NB4 (cell line): ENCODE data around the gene ETV4.

Experiments used
- POLR2A ChIP-seq: IDR thresholded peaks from 2 replicates; pipeline ENCODE4 v1.6.1; 2011; ENCODE audit warnings: mild to moderate bottlenecking; ENCODE audit not compliant: insufficient read length; ENCODE audit errors: extremely low read depth
- TF ChIP-seq, protein P1 (sequence below): IDR thresholded peaks from one replicate; pipeline ENCODE4 v1.5.1; 2012; ENCODE audit warnings: low read depth, low read length
- TF ChIP-seq, protein P2 (sequence below): IDR thresholded peaks from 2 replicates; pipeline ENCODE4 v1.6.1; 2011; ENCODE audit warnings: low read depth, low read length

DNA sequence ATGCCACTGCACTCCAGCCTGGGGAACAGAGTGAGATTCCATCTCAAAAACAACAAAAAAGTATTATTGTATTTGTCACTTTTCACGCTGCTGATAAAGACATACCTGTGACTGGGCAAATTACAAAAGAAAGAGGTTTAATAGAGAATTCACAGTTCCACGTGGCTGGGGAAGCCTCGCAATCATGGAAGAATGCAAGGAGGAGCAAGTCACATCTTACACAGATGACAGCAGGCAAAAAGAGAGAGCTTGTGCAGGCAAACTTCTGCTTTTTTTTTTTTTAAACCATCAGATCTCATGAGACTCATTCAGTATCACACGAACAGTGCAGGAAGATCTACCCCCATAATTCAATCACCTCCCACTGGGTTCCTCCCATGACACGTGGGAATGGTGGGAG is 41.5 kb upstream of the ETV4 start:
- TF ChIP-seq, protein P1, sequence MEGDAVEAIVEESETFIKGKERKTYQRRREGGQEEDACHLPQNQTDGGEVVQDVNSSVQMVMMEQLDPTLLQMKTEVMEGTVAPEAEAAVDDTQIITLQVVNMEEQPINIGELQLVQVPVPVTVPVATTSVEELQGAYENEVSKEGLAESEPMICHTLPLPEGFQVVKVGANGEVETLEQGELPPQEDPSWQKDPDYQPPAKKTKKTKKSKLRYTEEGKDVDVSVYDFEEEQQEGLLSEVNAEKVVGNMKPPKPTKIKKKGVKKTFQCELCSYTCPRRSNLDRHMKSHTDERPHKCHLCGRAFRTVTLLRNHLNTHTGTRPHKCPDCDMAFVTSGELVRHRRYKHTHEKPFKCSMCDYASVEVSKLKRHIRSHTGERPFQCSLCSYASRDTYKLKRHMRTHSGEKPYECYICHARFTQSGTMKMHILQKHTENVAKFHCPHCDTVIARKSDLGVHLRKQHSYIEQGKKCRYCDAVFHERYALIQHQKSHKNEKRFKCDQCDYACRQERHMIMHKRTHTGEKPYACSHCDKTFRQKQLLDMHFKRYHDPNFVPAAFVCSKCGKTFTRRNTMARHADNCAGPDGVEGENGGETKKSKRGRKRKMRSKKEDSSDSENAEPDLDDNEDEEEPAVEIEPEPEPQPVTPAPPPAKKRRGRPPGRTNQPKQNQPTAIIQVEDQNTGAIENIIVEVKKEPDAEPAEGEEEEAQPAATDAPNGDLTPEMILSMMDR = no peak
- TF ChIP-seq, protein P2, sequence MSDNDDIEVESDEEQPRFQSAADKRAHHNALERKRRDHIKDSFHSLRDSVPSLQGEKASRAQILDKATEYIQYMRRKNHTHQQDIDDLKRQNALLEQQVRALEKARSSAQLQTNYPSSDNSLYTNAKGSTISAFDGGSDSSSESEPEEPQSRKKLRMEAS = no peak
- no peak for TF ChIP-seq POLR2A
